Stimulated activated CD8-positive, alpha-beta memory T cell treated with anti-CD3 and anti-CD28 coated beads, Interleukin-7, amount 100 ng/mL, for 48 hours (primary cell): Measurements from ENCODE around the gene AGFG1.
"Not testable (repeated sequence)": the region's sequence is repeated elsewhere in the genome, so short reads cannot be mapped to it uniquely, and the experiment has no call there.

Source experiments
- DNase-seq, 2 donors: peaks; one replicate each; pipeline ENCODE4 v3.0.0-alpha.2; 2020; ENCODE audit warnings: low read depth in 1 of 2; ENCODE audit errors: extremely low read depth in 1 of 2

AGFG1 gene

DNA sequence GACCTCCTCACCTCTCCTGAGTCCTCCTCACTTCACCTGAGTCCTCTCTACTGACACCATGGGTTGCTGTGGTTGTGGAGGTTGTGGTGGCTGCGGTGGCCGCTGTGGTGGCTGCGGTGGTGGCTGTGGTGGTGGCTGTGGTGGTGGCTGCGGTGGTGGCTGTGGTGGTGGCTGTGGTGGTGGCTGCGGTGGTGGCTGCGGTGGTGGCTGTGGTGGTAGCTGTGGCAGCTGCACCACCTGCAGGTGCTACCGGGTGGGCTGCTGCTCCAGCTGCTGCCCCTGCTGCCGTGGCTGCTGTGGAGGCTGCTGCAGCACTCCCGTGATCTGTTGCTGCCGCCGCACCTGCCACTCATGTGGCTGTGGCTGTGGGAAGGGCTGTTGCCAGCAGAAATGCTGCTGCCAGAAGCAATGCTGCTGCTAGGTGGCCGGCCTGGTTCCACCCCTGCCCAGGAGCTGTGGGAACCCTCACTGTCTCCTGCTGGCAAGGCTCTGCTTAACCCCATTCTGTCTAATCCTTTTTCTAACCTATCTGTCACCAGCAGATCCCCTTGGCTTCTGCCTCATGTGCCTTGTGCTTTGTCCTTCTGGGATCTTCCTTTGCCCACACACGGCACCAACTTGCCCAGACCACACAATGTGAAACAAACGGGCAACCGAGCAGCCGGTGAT is 127.0 kb downstream of the AGFG1 start, which contains the start of gene SCYGR2:
SCYGR2 (plus strand) TSS at position 59 of the 669 bp plus-strand sequence; CDS start at position 59, 0 bp downstream.
- not testable (repeated sequence) for DNase-seq

DNA sequence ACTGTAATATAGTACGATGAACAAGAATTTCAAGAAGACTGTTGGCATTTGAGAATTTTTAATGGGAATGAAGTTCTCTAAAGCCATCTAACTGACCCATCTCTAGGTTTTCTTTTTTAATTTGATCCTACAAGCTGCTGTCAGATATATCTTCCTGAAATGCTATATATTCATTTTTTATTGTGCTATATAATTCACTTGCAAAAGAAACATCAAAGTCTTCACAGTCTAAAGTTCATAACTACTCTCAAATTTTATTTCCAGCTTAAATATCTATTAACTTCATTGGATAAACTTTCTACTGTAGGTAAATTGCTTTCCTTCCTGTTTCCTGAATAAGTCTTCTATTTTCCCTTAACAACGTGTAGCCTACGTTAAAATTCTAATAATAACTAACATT is 130.4 kb downstream of the AGFG1 start:
- no peak for DNase-seq

DNA sequence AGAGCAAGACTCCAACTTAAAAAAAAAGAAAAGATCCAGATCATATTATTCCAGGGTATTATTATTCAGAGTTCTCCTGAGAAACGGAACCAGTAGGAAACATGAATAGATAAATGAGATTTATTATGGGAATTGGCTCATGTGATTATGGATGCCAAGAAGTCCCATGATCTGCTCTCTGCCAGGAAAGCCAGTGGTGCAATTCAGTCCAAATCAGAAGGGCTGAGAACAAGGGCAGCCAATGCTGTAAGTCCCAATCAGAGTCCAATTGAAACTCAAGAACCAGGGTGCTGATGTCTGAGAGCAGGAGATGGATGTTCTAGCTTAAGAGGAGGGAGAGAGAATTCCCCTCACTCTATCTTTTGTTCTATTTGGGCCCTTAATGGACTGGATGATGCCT is 134.5 kb downstream of the AGFG1 start:
- DNase-seq, result no peak

DNA sequence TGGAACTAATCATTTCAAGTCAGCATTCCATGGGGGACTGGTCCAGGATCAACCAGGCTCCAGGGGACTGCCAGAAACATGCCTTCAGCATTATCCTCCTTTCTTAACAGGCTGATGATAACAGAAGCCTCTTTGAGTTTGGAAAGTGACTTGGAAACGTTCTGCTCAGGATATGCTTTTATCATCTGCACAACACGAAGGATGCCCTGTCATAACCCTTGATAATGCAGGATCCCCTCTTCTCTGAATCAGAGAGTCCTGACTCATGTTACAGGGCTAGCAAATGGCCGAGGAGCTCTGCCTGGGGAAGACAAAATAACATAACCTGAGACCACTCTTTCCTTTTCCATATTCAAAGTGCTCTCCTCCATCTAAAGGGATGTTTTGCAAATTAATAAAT is 136.0 kb downstream of the AGFG1 start:
- no peak for DNase-seq

DNA sequence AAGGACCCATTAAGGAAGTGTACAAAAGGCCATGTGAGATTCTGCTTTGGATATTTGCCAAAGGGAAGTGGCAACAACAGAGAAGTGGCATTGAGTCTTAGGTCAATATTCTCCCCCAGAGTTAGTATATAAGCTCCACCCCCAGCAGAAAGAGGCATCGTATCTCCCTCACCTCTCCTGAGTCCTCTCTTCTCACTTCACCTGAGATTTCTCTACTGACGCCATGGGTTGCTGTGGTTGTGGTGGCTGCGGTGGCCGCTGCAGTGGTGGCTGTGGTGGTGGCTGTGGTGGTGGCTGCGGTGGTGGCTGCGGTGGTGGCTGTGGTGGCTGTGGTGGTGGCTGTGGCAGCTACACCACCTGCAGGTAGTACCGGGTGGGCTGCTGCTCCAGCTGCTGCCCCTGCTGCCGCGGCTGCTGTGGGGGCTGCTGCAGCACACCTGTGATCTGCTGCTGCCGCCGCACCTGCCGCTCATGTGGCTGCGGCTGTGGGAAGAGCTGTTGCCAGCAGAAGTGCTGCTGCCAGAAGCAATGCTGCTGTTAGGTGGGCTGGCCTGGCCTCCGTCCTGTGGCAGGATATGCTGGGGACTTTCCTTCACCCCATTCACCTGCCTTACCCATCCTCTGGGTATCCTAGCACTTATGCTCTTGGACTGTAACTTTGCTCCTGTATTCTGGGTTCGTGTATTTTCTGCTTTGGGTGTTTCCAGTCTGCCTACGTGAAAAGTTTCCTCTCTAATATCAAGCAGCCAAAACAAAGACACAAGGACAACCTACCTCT is 136.8 kb downstream of the AGFG1 start:
- no peak for DNase-seq

DNA sequence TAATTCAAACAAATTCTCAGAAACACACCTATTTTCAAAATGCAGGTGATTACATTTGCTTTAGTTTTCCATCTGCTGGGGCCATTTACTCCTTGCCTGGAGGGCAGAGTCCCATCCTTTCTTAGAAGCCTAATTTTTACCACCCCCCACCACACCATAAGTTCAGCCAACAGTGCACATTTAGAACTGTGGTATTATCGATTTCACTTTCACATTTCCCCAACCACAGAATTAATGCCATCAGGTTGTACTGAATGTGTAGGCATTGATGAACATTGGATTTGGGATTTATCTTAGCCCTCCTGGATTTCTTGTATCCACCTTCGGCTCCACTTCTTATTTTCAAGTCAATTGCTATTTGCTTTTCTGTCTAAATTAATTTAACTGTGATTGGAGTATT is 138.2 kb downstream of the AGFG1 start:
- DNase-seq, result no peak
